Suprapubic skin (tissue), 4 donors: ENCODE data around the gene CA11.

Experiments used
- EP300 ChIP-seq: sonication (generic); formaldehyde crosslinking; IDR thresholded peaks from one replicate; pipeline ENCODE4 v1.6.1; 2017; ENCODE audit warnings: antibody characterized with exemption
- POLR2A ChIP-seq, 2 donors: fragments of 450-650 bp; IDR thresholded peaks; one replicate each; pipeline ENCODE4 v1.6.1; 2017; ENCODE audit warnings: antibody characterized with exemption in 2 of 2, mild to moderate bottlenecking in 2 of 2, moderate library complexity in 2 of 2
- POLR2AphosphoS5 ChIP-seq, 3 donors: sonication (generic); formaldehyde crosslinking; IDR thresholded peaks; one replicate each; pipeline ENCODE4 v1.6.1; 2017; ENCODE audit warnings: antibody characterized with exemption in 3 of 3
- TF ChIP-seq, protein P1 (sequence below), 2 donors: fragments of 200-600 bp in 1 of 2; fragments of 450-650 bp in 1 of 2; sonication (generic) in 1 of 2; IDR thresholded peaks; one replicate each; pipeline ENCODE4 v1.5.1; 2016 to 2019; ENCODE audit warnings: antibody characterized with exemption in 2 of 2, mild to moderate bottlenecking in 1 of 2, moderate library complexity in 1 of 2

GRCh38 chr19:48607359-48607755 is 38.6 kb downstream of the CA11 start:
- TF ChIP-seq, protein P1, sequence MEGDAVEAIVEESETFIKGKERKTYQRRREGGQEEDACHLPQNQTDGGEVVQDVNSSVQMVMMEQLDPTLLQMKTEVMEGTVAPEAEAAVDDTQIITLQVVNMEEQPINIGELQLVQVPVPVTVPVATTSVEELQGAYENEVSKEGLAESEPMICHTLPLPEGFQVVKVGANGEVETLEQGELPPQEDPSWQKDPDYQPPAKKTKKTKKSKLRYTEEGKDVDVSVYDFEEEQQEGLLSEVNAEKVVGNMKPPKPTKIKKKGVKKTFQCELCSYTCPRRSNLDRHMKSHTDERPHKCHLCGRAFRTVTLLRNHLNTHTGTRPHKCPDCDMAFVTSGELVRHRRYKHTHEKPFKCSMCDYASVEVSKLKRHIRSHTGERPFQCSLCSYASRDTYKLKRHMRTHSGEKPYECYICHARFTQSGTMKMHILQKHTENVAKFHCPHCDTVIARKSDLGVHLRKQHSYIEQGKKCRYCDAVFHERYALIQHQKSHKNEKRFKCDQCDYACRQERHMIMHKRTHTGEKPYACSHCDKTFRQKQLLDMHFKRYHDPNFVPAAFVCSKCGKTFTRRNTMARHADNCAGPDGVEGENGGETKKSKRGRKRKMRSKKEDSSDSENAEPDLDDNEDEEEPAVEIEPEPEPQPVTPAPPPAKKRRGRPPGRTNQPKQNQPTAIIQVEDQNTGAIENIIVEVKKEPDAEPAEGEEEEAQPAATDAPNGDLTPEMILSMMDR (IDR thresholded peaks at IDR 0.05), result no peak
- TF ChIP-seq POLR2A (IDR thresholded peaks at IDR 0.05) (no peak), POLR2AphosphoS5 (IDR thresholded peaks at IDR 0.05) (no peak), EP300 (no peak)
